Uterus (tissue), 4 donors: Measurements from ENCODE around the gene RPL22. TPM values are rescaled to one million over a fixed set of nuclear protein-coding genes. Genes with fewer than 3 reads are reported as not detected.

ENCODE experiments used
- DNase-seq, 2 donors: peaks; one replicate each; pipeline ENCODE4 v3.0.0-alpha.2; 2019 to 2020
- H3K27ac ChIP-seq, 2 donors: fragments of 200-600 bp; sonication (generic); 1 replicate in 1 of 2; 2 replicates in 1 of 2; pipeline ENCODE4 v1.5.1; 2016 to 2018
- H3K27me3 ChIP-seq, 2 donors: fragments of 200-600 bp; sonication (generic); one replicate each; pipeline ENCODE4 v1.5.1; 2018 to 2019; ENCODE audit warnings: control low read depth in 1 of 2
- H3K36me3 ChIP-seq, 2 donors: fragments of 200-600 bp; sonication (generic); one replicate each; pipeline ENCODE4 v1.5.1; 2019; ENCODE audit warnings: control low read depth in 1 of 2
- H3K4me1 ChIP-seq, 2 donors: fragments of 200-600 bp; sonication (generic); one replicate each; pipeline ENCODE4 v1.5.1; 2018 to 2019; ENCODE audit warnings: control low read depth in 1 of 2
- H3K4me3 ChIP-seq, 2 donors: fragments of 200-600 bp; sonication (generic); 1 replicate in 1 of 2; 2 replicates in 1 of 2; pipeline ENCODE4 v1.5.1; 2018 to 2019; ENCODE audit warnings: mild to moderate bottlenecking in 1 of 2
- H3K9me3 ChIP-seq, 2 donors: fragments of 200-600 bp; sonication (generic); one replicate each; pipeline ENCODE4 v1.5.1; 2019; ENCODE audit warnings: control low read depth in 1 of 2
- POLR2A ChIP-seq, 2 donors: fragments of 450-650 bp; IDR thresholded peaks; one replicate each; pipeline ENCODE4 v1.6.1; 2016; ENCODE audit warnings: antibody characterized with exemption in 2 of 2, mild to moderate bottlenecking in 1 of 2, moderate library complexity in 1 of 2
- intact Hi-C: fragments of 100-400 bp; cut with DNase I; formaldehyde crosslinking; loops from one replicate; pipeline ENCODE4 v1.15.1; 2023; ENCODE audit warnings: low total_unique reads
- total RNA-seq, 4 donors: library from RNA; depleted of rRNA in 3 of 4; stranded (reverse); fragments of >200 nt in 3 of 4; gene quantifications; one replicate each; pipeline versions ENCODE4 v1.1.0 to v1.2.4, GENCODE V29; 2014 to 2023
- TF ChIP-seq, protein P1 (sequence below), 4 experiments: fragments of 200-600 bp in 2 of 4; fragments of 450-650 bp in 2 of 4; sonication (generic) in 2 of 4; IDR thresholded peaks; one replicate each; pipeline ENCODE4 v1.5.1; 2016 to 2019; ENCODE audit warnings: antibody characterized with exemption in 4 of 4, mild to moderate bottlenecking in 2 of 4, moderate library complexity in 1 of 4
- donor health status: DM: yes; HTN: yes; CAD: no.

RPL22 gene
- total RNA-seq, 4 donors from 2014 or later: 140 to 543 (median 252) TPM

DNA sequence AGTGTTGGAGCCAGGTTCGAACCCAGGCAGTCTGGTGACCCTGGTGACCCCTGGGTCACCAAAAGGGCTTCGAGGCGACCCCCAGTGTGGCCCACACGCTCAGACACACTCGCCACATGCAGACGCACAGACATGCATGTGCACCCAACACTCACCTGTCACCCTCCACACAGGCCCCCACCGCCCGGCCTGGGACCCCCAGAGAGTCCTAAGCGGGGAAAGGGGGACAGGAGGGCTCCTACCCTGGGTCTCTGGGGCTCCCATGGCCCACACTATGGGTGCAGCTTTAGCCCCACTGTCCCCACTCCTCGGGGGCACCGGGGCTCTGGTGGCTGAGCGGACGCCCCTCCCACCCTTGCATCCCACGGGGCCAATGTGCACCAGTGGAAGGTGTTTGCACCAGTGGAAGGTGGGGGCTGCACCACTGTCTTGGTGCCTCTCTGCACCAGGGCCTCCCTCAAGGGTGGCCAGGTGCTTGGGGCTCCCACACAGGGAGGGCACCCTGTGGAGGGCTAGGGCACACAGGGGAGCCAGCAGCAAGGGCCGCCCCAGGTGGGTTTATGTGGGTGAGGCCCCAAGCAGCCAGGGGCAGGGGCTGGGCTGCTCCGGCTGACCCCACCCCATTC lies 29.2 kb downstream of the RPL22 start:
- no peak for TF ChIP-seq POLR2A (IDR thresholded peaks at IDR 0.05)
- TF ChIP-seq, protein P1, sequence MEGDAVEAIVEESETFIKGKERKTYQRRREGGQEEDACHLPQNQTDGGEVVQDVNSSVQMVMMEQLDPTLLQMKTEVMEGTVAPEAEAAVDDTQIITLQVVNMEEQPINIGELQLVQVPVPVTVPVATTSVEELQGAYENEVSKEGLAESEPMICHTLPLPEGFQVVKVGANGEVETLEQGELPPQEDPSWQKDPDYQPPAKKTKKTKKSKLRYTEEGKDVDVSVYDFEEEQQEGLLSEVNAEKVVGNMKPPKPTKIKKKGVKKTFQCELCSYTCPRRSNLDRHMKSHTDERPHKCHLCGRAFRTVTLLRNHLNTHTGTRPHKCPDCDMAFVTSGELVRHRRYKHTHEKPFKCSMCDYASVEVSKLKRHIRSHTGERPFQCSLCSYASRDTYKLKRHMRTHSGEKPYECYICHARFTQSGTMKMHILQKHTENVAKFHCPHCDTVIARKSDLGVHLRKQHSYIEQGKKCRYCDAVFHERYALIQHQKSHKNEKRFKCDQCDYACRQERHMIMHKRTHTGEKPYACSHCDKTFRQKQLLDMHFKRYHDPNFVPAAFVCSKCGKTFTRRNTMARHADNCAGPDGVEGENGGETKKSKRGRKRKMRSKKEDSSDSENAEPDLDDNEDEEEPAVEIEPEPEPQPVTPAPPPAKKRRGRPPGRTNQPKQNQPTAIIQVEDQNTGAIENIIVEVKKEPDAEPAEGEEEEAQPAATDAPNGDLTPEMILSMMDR (IDR thresholded peaks at IDR 0.05): no peak
- intact Hi-C loops: no loop called here
- Histone ChIP-seq H3K4me1 (no peaks in the 10 kb centered on the region), H3K27me3 (no peaks in the 10 kb centered on the region), H3K27ac (no peak overlapping the region), H3K4me3 (no peak overlapping the region), H3K36me3 (no peaks in the 10 kb centered on the region), H3K9me3 (no peaks in the 10 kb centered on the region)
- no peak for DNase-seq

DNA sequence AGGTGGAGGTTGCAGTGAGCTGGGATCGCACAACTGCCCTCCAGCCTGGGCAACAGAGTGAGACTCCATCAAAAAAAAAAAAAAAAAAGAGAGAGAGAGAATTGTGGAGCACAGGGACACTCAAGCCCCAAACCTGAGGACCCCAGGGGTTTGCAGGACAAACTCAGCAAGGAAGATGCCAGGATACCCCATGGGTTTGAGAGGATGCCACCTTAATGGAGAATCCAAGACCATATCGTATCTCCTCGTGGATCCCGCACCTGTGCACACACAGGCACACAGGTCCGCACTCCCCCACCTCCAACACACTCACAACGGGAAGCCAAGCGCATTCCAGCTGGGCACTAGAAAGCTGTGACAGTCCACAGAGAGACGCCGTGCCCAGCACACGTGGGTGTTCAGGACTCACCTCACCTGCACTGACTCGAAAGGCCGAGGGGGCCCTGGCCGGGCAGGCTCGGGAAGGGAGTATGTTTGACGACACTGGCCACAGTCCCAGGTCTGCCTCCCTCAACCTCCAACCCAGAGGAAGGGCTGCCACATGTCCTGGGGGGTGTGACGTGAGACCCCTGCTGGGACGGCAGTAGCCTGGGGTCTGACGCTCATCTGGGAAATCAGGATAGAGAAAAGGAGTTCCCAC lies 30.3 kb downstream of the RPL22 start:
- DNase-seq: no peak
- no peaks in the 10 kb centered on the region for H3K9me3 ChIP-seq
- no peaks in the 10 kb centered on the region for H3K27me3 ChIP-seq
- H3K4me1 ChIP-seq: no peaks in the 10 kb centered on the region
- intact Hi-C loops: no loop called here
- H3K36me3 ChIP-seq: no peaks in the 10 kb centered on the region
- TF ChIP-seq, protein P1 (IDR thresholded peaks at IDR 0.05): no peak
- TF ChIP-seq POLR2A (IDR thresholded peaks at IDR 0.05): no peak
- H3K4me3 ChIP-seq: no peak overlapping the region
- H3K27ac ChIP-seq: no peak overlapping the region

DNA sequence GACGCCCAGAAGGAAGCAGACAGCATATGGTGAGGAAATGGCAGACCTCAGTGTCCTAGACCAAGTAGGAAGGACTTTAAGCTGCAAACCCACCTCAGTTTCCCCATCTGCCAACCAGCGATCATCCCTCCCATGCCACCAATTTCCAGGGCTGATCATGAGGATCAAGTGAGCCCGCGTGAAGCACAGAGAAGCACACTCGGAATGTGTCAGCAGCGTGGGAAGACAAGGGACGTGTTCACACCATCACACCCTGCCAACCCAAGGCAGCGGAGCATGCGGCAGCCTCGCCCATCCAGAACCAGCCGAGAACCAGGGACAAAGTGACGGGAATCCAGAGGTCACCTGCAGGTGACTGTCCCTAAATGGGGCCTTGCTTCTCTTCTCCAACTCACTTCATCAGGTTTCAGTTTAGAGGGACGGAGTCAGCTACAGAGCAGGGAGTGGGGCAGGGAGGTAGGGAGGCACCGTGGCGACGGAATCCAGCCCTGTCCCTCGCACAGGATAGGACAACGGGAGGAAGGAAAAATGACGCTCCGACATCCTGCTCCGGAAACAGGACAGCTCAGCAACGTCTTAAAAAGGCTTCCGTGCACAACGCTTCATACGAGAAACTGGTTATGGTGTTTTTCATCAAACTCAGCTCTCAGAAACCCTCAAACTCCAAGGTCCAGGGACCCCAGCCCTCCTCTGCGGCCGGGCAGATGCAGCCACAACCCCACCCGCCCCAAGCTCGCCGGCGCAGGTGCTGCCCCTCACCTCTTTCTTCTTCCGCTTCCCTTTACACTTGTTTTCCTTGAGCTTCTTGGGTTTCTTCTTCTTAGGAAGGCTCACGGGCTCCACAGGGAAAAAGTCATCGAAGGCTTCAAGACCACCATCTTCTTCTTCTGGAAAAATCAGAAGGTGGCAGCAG lies 31.7 kb downstream of the RPL22 start:
- TF ChIP-seq, protein P1 (IDR thresholded peaks at IDR 0.05): no peak
- TF ChIP-seq POLR2A (IDR thresholded peaks at IDR 0.05): no peak
- no peaks in the 10 kb centered on the region for H3K4me1 ChIP-seq
- no peak overlapping the region for H3K4me3 ChIP-seq
- no peaks in the 10 kb centered on the region for H3K9me3 ChIP-seq
- no peaks in the 10 kb centered on the region for H3K36me3 ChIP-seq
- no peaks in the 10 kb centered on the region for H3K27me3 ChIP-seq
- DNase-seq: no peak
- intact Hi-C loops: no loop called here
- no peak overlapping the region for H3K27ac ChIP-seq

DNA sequence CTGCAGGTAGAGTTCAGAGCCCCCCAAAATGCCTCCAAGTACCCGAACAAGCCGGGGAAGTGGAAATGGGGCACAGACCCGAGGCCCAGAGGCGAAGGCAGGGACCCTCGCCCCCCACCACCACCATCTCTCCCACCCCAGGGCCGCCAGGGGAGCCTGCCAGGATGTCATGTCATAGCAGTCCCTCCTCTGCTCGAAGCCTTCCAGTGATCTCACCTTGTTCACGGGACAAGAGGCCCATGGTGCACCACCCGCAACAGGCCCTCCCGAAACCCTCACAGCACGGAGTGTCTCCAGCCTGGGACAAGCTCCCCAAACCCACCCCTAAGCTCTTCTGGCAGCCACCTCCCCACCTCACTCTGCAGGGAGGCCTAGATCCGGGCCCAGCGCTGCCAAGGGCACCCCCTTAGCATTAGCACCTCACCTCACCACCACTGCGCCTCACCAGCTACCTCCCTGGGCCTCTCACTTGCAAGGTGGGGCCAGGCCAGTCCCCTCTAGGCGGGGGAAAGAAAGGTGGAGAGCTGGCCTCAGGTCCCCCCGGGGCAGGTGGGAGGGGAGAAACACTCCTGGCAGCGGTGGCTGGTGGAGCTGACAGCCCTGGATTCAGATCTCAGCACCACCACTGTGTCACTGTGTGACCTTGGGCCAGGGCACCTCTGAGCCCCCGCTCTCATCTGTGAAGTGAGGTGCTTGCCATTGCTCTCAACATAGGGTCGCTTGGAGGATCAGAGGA lies 32.6 kb downstream of the RPL22 start:
- no peaks in the 10 kb centered on the region for H3K27me3 ChIP-seq
- TF ChIP-seq POLR2A (IDR thresholded peaks at IDR 0.05): no peak
- TF ChIP-seq, protein P1 (IDR thresholded peaks at IDR 0.05): no peak
- H3K27ac ChIP-seq: no peak overlapping the region
- H3K9me3 ChIP-seq: no peaks in the 10 kb centered on the region
- H3K4me3 ChIP-seq: no peak overlapping the region
- intact Hi-C loops: no loop called here
- H3K36me3 ChIP-seq: no peaks in the 10 kb centered on the region
- no peak for DNase-seq
- H3K4me1 ChIP-seq: no peaks in the 10 kb centered on the region
